IMR-90 (cell line): ENCODE data around the gene P3H1. TPM values are rescaled to one million over a fixed set of nuclear protein-coding genes. Genes with fewer than 3 reads are reported as not detected.

ENCODE experiments used
- ATAC-seq: fragments of 200-7000 bp; cut with Tn5 transposase; 2 replicates; pipeline ENCODE4 v1.9.1; 2020; ENCODE audit warnings: low read depth, mild to moderate bottlenecking, moderate library complexity
- BruUV-seq: library from RNA; stranded (reverse); fragments of 400-500 nt; replicated peaks from 2 replicates; lab custom pipeline; 2021; lab: Mats Ljungman, UMichigan
- CTCF ChIA-PET: fragments of 300-600 bp; formaldehyde crosslinking; extraction: SDS; loops from one replicate; lab custom pipeline; 2021; ENCODE audit warnings: antibody characterized with exemption; lab: Yijun Ruan, JAX
- POLR2A ChIA-PET: fragments of 300-600 bp; sonication (Branson Sonifier 250); formaldehyde crosslinking; loops from one replicate; lab custom pipeline; 2022; ENCODE audit warnings: antibody characterized with exemption; ENCODE audit not compliant: unreplicated experiment; lab: Charles Lee
- DNase-seq: peaks from one replicate; pipeline ENCODE4 v3.0.0; 2013
- H2AFZ ChIP-seq: replicated peaks from 2 replicates; pipeline ENCODE3; 2013; ENCODE audit warnings: low read length, mild to moderate bottlenecking; ENCODE audit not compliant: poor library complexity
- H2AK5ac ChIP-seq: 2 replicates; pipeline ENCODE4 v1.6.1; 2013; ENCODE audit warnings: low read depth, low read length, inconsistent platforms
- H2AK9ac ChIP-seq: replicated peaks from 2 replicates; pipeline ENCODE3; 2013; ENCODE audit warnings: mild to moderate bottlenecking, low read depth, low read length, moderate library complexity; ENCODE audit not compliant: poor library complexity
- H2BK120ac ChIP-seq: 2 replicates; pipeline ENCODE4 v1.6.1; 2013; ENCODE audit warnings: low read depth, low read length, inconsistent platforms
- H2BK15ac ChIP-seq: 3 replicates; pipeline ENCODE4 v1.6.1; 2013; ENCODE audit warnings: low read depth, low read length, inconsistent platforms
- H2BK20ac ChIP-seq: 2 replicates; pipeline ENCODE4 v1.6.1; 2013; ENCODE audit warnings: low read depth, mild to moderate bottlenecking, inconsistent platforms, low read length, moderate library complexity
- H2BK5ac ChIP-seq: 2 replicates; pipeline ENCODE4 v1.6.1; 2013; ENCODE audit warnings: mild to moderate bottlenecking, low read depth, low read length, inconsistent platforms; ENCODE audit not compliant: poor library complexity, severe bottlenecking
- H3K14ac ChIP-seq: replicated peaks from 2 replicates; pipeline ENCODE4 v1.6.1; 2013; ENCODE audit warnings: low read depth, low read length, inconsistent platforms
- H3K18ac ChIP-seq: 2 replicates; pipeline ENCODE4 v1.6.1; 2013; ENCODE audit warnings: low read depth, low read length, control low read depth
- H3K23ac ChIP-seq: 2 replicates; pipeline ENCODE4 v1.6.1; 2013; ENCODE audit warnings: low read depth, low read length, inconsistent platforms
- H3K27ac ChIP-seq: 2 replicates; pipeline ENCODE4 v1.5.1; 2013; ENCODE audit warnings: mild to moderate bottlenecking, control low read depth, low read length; ENCODE audit not compliant: insufficient read depth
- H3K27me3 ChIP-seq: 2 replicates; pipeline ENCODE4 v1.6.1; 2013; ENCODE audit warnings: low read length; ENCODE audit not compliant: control insufficient read depth, insufficient read depth
- H3K36me3 ChIP-seq: 2 replicates; pipeline ENCODE4 v1.6.1; 2013; ENCODE audit warnings: low read length, mixed read lengths; ENCODE audit not compliant: control insufficient read depth, insufficient read depth
- H3K4ac ChIP-seq: 2 replicates; pipeline ENCODE4 v1.6.1; 2013; ENCODE audit warnings: low read depth, low read length, inconsistent platforms
- H3K4me1 ChIP-seq: 2 replicates; pipeline ENCODE4 v1.6.1; 2013; ENCODE audit warnings: low read length, mixed read lengths; ENCODE audit not compliant: control insufficient read depth, insufficient read depth
- H3K4me2 ChIP-seq: 2 replicates; pipeline ENCODE4 v1.6.1; 2013; ENCODE audit warnings: low read depth, mild to moderate bottlenecking, control low read depth, low read length, moderate library complexity
- H3K4me3 ChIP-seq: 2 replicates; pipeline ENCODE4 v1.5.1; 2013; ENCODE audit warnings: low read depth, mild to moderate bottlenecking, control low read depth, low read length, moderate library complexity; ENCODE audit not compliant: insufficient read depth
- H3K56ac ChIP-seq: 2 replicates; pipeline ENCODE4 v1.6.1; 2013; ENCODE audit warnings: low read length, inconsistent platforms; ENCODE audit not compliant: insufficient read depth; ENCODE audit errors: extremely low read depth
- H3K79me1 ChIP-seq, 2 experiments: 2 replicates each; pipeline ENCODE4 v1.6.1; 2013; ENCODE audit warnings: low read length in 2 of 2, inconsistent platforms in 1 of 2, low read depth in 1 of 2
- H3K9ac ChIP-seq: 2 replicates; pipeline ENCODE4 v1.6.1; 2013; ENCODE audit warnings: low read depth, low read length, control low read depth
- H3K9me1 ChIP-seq: 2 replicates; pipeline ENCODE4 v1.6.1; 2013; ENCODE audit warnings: low read length, inconsistent platforms; ENCODE audit not compliant: insufficient read depth
- H3K9me3 ChIP-seq: 2 replicates; pipeline ENCODE4 v1.6.1; 2013; ENCODE audit warnings: low read length; ENCODE audit not compliant: control insufficient read depth, insufficient read depth
- H4K20me1 ChIP-seq: 2 replicates; pipeline ENCODE4 v1.6.1; 2013; ENCODE audit warnings: low read length, inconsistent platforms; ENCODE audit not compliant: insufficient read depth
- H4K5ac ChIP-seq: 2 replicates; pipeline ENCODE4 v1.6.1; 2013; ENCODE audit warnings: mild to moderate bottlenecking, low read depth, low read length, control low read depth
- H4K8ac ChIP-seq, 2 experiments: 2 replicates each; pipeline ENCODE4 v1.6.1; 2013; ENCODE audit warnings: low read depth in 2 of 2, low read length in 2 of 2, control low read depth in 1 of 2, inconsistent platforms in 1 of 2
- H4K91ac ChIP-seq: 2 replicates; pipeline ENCODE4 v1.6.1; 2013; ENCODE audit warnings: low read depth, low read length, inconsistent platforms; ENCODE audit not compliant: insufficient read depth
- FOS ChIP-seq: fragments of 150-350 bp; IDR thresholded peaks from 2 replicates; pipeline ENCODE4 v1.6.1; 2016; ENCODE audit warnings: low read depth, low read length
- NFE2L2 ChIP-seq: fragments of 150-350 bp; IDR thresholded peaks from 2 replicates; pipeline ENCODE4 v1.6.1; 2016; ENCODE audit warnings: low read depth, mild to moderate bottlenecking, low read length
- RFX5 ChIP-seq: IDR thresholded peaks from 2 replicates; pipeline ENCODE4 v1.8.0; 2012; ENCODE audit warnings: low read depth, mild to moderate bottlenecking, low read length, moderate library complexity
- WGBS, 2 experiments: methylation state at CpG; one replicate each; pipeline versions ENCODE4 v1.1.5 to v1.1.7; 2013; ENCODE audit warnings: missing lambda C conversion rate in 2 of 2; ENCODE audit not compliant: insufficient read length in 1 of 2; ENCODE audit errors: extremely low coverage in 2 of 2; 5-methylcytosine and 5-hydroxymethylcytosine counted together
- dilution Hi-C: fragments of 300-500 bp; cut with HindIII; formaldehyde crosslinking; loops from one replicate; pipeline ENCODE4 v1.14.3; 2018; ENCODE audit warnings: low sequenced_read_pairs; ENCODE audit not compliant: unreplicated experiment
- in situ Hi-C: fragments of 300-500 bp; cut with MboI; formaldehyde crosslinking; loops from 3 replicates; pipeline ENCODE4 v1.14.3; 2019; ENCODE audit warnings: low sequenced_read_pairs, inconsistent platforms, mixed read lengths
- intact Hi-C: fragments of 100-400 bp; cut with micrococcal nuclease; formaldehyde crosslinking; loops from 2 replicates; pipeline ENCODE4 v1.10.0; 2022
- polyA plus RNA-seq, 3 experiments: library from polyadenylated mRNA; depleted of rRNA; stranded (reverse); fragments of >200 nt; gene quantifications; 2 replicates each; pipeline ENCODE4 v1.2.3, GENCODE V29; 2012; ENCODE audit warnings: low replicate concordance in 1 of 3
- total RNA-seq: library from RNA; depleted of rRNA; stranded (reverse); fragments of >200 nt; gene quantifications from 2 replicates; pipeline ENCODE4 v1.2.3, GENCODE V29; 2012

Gene P3H1
- total and polyA plus RNA-seq, 2 of the 4 experiments (the other 2 are of a cell fraction) = 108 to 210 TPM

DNA sequence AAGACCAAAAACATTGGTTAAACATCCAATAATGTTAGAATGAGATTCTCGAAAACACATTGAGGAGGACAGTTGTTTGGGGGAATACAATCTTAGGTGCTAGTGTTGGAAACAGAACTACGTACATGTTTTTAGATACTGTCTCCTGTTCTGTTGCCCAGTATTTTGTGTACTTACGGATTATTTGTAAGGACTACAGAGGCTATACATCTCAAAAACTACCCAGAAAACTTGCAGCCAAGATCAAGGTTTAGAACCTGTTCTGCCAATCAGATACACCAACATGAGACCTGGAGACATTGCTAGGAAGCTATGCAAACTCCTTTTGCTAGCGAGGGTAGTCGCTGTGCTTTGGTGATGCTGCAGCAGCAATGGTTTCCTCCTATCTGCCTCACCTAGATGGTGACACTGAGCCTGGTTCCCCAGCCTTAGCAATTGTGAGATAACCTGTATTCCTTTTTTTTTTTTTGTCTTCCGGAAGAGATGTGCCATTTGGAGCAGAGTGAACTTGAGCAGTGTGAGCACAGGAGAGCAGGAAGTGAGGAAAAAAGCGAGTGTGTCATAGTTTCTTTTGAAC is 62.9 kb downstream of the P3H1 start:
- POLR2A ChIA-PET = no interaction called here
- Histone ChIP-seq H3K9me3 (no peaks in the 10 kb centered on the region), H3K36me3 (peaks cover 39% of the 10 kb centered on the region), H4K8ac (no peak overlapping the region), H2AK9ac (no peak overlapping the region), H3K4me2 (no peak overlapping the region), H4K5ac (no peak overlapping the region), H2BK5ac (no peak overlapping the region), H3K4me3 (no peak overlapping the region), H2AK5ac (no peak overlapping the region), H3K27ac (no peak overlapping the region), H3K9ac (no peak overlapping the region), H3K56ac (no peak overlapping the region), H3K9me1 (peaks cover 3% of the 10 kb centered on the region), H3K14ac (no peak overlapping the region), H3K23ac (no peak overlapping the region), H3K79me1 (peaks cover 18 to 49% of the 10 kb centered on the region in 2 experiments), H2AFZ (no peak overlapping the region), H2BK120ac (no peak overlapping the region), H3K4ac (no peak overlapping the region), H3K4me1 (no peaks in the 10 kb centered on the region), H2BK20ac (no peak overlapping the region), H2BK15ac (no peak overlapping the region), H4K91ac (no peak overlapping the region), H3K18ac (no peak overlapping the region), H3K27me3 (no peaks in the 10 kb centered on the region), H4K20me1 (peaks cover 12% of the 10 kb centered on the region; the same call in 1 of the 2 replicates)
- dilution Hi-C loops (no loop called here), intact Hi-C loops (no loop called here), in situ Hi-C loops (no loop called here)
- 100% methylated on average over 2 of the region's 7 CpGs; no CpG with 5 or more reads in 1 of the 2 experiments for WGBS, 2 experiments
- no TSS peak for BruUV-seq
- DNase-seq (no peak), ATAC-seq (no peak)
- CTCF ChIA-PET = no interaction called here
- TF ChIP-seq FOS (no peak), NFE2L2 (no peak), RFX5 (no peak)
